ENCODE measurements around the gene NUDT7.
A peak's percentile ranks its signal among the peaks of the same experiment; 100 is the strongest.

Gene NUDT7

DNA sequence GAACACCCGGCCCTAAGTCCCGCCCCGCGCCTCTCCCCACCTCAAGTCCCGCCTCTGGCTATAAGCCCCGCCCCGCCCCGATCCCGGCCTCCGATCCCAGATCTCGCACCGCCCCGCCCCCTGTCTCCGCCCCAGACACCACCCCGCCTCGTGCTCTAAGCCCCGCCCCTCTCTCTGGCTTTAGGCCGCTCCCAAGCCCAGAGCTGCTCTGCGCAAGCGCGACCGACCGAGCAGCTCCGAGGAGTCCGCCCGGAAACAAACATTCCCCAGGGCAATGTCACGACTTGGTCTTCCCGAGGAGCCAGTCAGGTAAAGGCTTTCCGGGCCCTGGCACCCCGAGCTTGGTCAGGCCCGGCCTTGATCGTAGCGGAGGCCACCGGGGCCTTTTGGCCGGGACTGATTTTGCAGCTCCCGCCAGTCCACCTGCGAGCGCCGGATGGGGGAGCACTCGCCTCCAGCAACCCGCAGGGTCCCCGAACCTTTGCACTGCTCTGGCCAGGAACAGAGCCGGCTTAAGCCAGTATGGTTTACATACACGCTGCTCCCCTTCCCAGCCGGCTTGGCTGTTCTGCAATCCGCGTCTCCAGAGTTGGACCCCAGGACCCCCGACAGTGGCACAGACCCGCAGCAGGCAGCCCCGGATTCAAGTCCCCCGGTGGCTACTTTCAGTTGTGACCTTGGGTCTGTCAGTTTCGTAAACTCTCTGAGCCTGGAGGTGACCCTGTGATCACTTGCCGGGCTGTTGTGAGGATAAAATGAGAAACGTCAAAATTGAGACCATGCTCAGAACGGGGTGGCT lies at the start of gene NUDT7:
TSS of gene NUDT7 (plus strand) at position 206 of the 799 bp plus-strand sequence. CDS start at position 275, 69 bp downstream.
- peak; percentile 94 to 99 for DNase-seq (ENCODE audit: low read depth in 2 of 2)

DNA sequence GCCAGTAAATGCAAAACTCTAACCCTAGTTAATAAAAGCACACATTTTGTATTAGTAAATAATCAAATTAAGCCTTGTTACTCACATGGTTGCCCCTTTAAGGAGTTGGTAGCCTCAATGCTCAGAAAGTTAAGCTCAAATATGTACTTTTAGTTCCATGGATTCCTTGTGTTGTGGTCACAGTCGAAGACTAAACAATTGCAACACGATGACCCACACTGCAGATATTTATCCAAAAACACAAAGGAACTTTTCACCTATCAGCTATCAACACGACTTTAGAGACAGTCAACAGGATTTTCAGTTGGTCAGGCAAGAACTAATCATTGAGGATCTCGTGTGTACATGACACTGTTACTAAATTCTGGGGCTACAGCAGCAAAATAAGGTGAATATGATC lies 47.4 kb upstream of the NUDT7 start:
- no peak for DNase-seq (ENCODE audit: low read depth in 2 of 2)

DNA sequence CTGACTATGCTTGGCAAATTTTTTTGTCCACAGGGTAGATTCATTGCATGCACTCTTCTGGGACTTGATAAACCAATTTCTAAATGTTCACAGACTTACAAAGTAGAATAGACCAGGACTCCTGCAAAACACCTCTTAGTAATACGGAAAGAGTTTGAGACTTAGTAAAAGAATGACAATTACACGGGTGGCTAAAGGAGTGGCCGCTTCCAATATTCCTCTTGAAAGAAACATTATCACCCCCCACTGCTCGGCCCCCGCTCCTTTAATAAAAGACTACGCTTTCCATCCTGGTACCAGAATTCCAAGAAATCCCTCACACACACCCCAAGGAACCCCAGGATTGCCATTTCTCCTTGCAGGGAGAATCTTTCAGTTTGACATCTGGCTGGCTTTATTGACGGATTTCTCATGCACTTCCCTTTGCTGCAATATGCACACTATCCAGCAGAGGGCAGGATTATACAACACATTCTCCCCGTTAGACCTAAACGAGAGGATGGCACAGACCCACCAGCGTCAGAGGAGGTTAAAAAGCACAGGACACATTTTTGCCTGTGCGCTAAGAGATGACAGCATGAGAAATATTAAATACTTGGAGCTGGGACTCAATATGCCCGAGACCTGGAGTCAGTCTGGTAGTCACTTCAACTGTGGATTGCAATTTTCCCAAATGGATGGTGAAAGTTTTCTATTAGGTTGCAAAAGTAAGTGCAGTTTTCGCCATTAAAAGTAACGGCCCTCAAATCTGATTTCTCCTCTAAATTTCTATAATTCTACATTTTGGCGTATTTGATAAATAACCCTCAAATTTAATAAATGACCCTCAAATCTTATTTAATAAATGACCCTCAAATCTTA lies 46.6 kb upstream of the NUDT7 start:
- peak; percentile 17 to 33 for DNase-seq (ENCODE audit: low read depth in 2 of 2)

DNA sequence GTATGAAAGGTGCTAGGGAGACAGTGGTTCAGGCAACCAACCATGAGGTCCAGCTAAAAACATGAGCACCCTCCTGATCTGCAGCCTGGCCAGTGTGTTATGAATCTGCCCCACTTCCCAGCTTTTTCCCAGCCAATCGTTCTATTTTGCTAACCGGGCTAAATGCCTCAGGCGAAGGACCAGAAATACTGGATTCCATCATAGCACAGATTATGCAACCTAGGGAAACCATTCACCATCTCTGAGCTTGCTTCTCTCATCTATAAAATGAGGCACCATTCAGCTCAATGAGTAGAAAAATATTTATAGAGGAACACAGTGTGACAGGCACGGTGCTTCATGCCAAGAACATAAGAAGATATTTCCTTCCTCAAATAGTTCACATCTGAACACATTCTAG lies 45.2 kb upstream of the NUDT7 start:
- DNase-seq (ENCODE audit: low read depth in 2 of 2), result no peak

DNA sequence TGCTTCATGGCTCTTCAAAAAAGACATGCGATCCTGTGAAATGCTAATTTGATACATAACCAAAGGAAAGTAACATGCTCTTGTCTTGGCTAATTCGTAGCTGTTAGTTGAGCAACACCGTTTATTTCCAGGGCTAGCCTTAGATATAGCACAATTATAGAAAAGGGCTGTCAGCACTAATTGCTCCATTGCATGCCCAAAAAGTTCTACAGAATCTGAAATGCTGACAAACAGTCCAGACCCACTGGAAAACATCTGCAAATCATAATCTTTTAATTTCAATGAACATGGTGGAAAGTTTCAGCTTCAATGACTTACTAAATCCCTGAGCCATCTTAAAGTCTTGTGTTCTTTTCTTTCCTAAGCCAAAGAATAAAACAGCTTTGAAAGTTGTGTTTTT lies 42.9 kb upstream of the NUDT7 start:
- DNase-seq (ENCODE audit: low read depth in 2 of 2), result no peak

DNA sequence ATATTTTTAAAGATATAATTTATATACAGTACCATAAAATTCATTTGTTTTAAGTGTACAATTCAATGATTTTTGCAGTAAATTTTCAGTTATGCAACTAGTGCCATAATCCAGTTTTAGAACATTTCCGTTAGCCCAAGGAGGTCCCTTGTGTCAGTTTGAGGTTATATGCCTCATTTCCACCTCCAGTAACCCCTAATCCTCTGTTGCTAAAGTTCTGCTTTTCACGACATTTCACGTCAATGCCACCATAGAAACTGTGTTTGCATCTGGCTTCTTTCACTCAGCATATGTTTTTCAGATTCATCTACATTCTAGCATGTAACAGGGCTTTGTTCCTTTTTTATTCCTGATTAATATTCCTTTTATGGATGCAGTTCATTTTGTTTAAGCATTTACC lies 42.4 kb upstream of the NUDT7 start:
- DNase-seq (ENCODE audit: low read depth in 2 of 2), result no peak

DNA sequence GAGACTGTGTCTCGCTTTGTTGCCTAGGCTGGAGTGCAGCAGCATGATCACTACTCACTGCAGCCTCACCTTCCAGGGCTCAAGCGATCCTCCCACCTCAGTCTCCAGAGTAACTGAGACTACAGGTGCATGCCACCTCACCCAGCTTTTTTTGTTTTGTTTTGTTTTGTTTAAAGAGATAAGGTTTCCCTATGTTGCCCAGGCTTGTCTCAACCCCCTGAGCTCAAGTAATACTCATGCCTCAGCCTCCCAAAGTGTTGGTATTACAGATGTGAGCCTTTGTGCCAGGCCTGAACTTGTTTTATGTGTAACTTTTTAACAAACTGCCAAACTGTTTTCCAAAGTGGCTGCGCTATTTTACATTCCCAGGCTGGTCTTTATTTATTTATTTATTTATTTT lies 41.8 kb upstream of the NUDT7 start:
- no peak for DNase-seq (ENCODE audit: low read depth in 2 of 2)

DNA sequence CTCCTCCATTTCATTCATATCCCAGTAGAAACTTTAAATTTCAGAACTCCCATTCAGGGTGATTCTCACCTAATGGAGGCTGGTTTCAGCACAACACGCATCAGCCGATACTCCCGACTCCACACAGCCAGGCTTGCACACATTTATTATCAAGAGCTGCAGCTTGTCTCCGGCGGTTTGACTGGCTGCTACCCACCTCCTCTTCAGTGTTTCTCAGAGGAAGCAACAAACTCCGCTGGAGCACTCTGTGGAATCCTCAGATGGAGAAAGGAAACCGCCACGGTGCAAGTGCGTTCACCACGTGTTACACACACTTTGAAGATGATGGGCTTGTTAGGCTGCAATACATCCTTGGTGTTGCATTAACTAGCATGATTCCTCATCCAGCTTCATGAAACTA lies 39.7 kb upstream of the NUDT7 start:
- no peak for DNase-seq (ENCODE audit: low read depth in 2 of 2)

DNA sequence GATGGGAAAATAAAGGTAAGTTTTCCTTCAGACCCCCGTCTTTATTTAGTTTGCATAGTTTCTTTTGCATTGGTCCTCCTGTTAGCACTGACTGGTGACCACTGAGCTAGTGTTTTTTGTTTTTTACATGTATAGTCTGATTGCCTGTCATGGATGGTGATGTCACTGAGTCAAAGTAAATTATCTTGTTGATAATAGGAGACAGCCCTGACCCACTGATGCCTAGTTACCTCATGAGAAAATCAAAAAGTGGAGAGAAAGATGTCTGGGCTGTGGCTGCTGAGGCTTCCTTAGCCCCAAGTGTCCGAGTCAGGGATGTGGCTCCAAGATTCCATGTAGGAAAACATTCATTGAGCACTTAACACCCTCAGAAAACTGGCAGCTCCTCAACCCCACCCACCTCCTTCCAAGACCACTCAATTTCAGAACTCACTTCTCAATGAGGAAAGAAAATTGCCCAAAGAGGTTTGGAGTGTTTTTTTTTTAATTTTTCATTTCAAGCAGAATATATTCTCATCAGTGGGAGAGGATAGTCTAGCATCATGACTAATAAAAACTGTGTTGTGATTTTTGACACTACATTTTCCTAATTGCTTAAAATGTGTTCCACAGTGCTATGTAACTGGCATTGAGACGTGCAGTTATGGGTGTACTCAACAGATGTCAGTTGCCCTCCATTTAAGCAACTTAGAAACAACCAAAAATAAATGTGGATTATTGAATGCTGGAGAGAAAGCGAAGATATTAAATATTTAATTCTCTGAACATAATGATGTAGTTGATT lies 38.7 kb upstream of the NUDT7 start:
- no peak for DNase-seq (ENCODE audit: low read depth in 2 of 2)

DNA sequence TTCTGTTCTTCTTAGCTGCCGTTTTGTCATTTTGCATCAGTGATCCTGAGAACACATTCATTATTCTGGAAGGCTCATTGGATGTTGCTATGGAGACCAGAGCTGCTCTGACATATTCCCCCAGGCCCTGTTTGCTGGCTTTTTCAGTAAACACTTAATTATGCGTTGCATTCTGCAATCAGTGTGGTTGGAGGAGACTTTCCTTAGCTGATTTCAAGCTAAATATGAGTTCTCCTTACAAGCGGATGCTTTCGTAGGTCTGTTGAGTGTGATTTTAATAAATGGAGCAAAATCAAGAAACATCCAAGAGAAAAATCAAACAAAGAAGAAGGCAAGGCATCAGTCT lies 38.2 kb upstream of the NUDT7 start:
- no peak for DNase-seq (ENCODE audit: low read depth in 2 of 2)

DNA sequence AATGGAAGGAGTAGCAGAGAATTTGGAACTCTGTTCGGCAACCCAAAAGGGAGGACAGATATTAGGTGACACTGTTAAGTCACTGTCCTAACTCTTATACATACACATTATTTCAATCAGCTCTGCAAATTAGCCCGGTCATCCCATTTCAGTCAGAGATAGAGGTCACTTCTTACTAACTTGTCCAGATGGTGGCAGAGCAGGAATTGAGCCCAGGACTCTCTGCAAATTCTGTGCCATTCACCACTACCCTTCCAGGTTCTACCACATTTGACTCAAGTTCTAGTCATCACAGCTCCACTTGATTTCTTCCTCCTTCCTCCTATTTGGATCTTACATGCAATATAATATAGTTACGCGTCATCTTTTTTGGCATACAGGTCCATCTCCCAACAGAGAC lies 35.9 kb upstream of the NUDT7 start:
- DNase-seq (ENCODE audit: low read depth in 2 of 2), result no peak

DNA sequence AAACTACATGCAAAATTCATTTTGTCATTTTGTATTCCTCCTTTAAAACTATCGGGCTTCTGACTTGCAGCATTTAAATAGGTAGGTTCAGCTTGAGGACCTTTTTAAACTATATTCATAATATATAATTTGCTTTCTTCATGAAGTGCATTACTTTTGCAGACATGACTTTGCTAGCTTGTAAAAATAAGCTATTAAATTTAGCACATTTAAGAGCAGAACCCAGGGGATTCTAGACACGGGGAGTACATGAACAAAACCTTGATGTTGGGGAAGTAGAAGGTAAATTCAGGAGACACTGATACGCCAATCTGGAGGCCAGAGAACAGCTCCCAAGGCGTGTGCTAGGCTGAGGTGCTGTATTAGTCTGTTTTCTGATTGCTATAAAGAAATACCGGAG lies 32.3 kb upstream of the NUDT7 start:
- DNase-seq (ENCODE audit: low read depth in 2 of 2), result no peak

DNA sequence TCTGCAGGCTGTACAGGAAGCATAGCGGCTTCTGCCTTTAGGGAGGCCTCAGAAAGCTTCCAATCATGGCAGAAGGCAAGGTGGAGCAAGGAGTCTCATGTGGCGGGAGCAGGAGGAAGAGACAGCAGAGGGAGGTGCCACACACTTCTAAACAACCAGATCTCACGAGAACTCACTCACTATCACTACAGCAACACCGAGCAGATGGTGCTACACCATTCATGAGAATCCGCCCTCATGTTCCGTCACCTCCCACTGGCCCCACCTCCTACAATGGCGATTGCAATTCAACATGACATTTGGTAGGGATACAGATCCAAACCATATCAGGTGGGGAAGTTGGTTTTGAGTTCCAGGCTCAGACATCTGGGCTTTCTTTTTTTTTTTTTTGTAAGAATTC lies 31.9 kb upstream of the NUDT7 start:
- no peak for DNase-seq (ENCODE audit: low read depth in 2 of 2)

DNA sequence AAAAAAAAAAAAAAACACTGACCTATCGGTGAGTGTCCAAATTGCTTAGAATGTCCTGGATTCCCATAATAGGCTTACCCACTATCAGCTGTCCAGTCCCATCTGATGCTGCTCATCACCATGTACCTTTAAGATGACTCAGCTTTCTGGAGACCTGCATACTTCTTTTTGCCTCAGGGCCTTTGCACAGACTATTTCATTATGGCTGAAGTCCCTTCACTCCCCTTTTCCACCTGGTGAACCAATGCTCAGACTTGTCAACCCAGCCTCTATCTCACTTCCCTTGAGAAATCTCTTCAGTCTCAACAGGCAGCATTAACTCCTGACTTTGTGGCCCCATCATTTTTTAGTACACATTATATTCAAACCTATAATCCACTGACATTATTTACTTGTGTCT lies 29.7 kb upstream of the NUDT7 start:
- DNase-seq (ENCODE audit: low read depth in 2 of 2), result no peak

DNA sequence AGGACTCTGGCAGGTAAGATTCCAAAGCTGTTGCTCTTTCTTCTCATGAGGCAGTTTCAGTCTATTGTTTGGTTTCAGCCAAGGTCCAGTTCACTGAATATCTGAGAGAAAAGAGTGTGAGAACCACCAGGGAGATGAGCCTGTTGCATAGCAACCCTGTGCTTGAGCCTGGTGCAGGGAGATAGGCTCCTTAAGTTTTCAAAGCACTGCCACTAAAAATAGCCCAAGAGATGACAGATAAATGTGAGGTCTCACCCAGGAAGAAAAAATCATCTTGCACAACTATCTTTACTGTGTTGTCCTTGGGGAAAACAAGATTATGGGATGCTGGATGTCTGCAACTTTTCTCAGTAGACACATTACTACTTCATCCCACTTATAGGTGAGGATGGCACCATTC lies 26.2 kb upstream of the NUDT7 start:
- DNase-seq (ENCODE audit: low read depth in 2 of 2), result no peak

DNA sequence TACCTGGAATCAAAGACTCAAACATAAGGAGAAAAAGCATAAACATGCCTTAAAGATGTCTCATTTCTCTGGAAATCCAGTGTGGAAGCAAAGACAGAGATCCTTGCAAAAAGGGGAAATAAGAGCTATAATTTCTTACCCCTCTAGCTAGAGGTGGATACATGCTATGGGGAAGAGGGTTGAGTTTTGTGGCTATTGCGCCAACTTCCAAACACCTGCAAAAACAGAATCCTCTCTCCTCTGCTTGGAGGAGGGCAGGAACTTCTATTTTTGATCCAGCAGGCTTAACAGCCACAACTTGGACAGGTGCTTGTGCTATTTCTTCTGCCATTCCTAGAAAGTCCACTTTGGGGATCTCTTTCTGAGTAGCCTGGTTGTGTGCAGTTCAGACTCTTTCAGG lies 21.5 kb upstream of the NUDT7 start:
- no peak for DNase-seq (ENCODE audit: low read depth in 2 of 2)

DNA sequence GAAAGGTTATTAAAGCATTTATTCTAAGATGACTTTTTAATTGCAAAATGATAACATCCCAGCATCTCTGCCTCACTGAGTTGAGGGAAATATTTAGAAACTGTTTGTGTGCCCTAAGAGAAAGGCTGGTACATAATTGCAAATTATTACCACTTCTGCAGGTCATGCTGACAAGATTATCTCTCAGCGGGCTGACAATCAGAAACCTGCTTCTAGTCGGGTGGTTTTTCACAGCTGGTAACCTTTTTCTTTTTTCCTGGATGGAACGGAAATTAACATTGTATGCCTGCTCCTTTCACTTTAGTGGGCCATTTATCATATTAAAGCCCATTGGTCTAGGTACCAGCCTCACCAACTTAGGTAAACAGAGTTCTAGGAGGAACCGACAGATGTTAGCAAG lies 17.0 kb upstream of the NUDT7 start:
- no peak for DNase-seq (ENCODE audit: low read depth in 2 of 2)

DNA sequence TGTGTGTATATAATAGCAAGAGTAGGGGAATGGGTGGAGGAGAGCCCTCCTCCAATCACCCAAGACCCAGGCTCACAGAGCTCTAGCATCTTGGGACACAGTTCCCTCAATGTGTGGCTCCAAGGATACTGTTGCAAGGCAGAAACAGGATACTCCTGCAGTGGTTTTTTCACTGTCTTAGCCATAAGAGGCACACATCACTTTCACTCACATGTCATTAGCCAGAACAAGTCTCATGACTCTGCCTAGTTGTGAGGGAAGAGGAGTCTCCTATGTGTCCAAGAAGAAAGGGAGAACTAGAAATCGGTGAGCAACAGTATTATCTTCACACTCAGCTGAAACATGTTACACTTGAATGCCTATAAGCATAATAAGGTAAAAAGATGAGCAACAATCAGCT lies 11.1 kb upstream of the NUDT7 start:
- DNase-seq (ENCODE audit: low read depth in 2 of 2), result no peak

DNA sequence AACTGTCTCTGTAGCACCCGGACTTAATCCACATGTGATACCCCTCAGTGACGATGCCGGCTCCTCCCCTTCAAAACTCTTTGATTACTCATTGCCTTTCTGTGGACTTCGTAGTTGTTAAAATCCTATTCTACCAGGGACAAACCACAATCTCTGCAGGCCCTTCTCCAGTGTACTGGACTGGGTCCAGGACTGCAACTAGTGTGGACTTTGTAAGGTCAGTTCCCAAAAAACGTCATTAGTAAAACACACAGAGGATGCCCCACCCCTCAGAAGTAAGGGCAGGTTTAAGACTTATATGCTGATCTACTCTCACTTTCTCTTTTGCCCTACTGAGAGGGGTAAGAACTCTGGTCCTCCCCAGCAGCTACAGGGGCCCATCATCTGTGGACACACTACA lies 10.5 kb upstream of the NUDT7 start:
- no peak for DNase-seq (ENCODE audit: low read depth in 2 of 2)

DNA sequence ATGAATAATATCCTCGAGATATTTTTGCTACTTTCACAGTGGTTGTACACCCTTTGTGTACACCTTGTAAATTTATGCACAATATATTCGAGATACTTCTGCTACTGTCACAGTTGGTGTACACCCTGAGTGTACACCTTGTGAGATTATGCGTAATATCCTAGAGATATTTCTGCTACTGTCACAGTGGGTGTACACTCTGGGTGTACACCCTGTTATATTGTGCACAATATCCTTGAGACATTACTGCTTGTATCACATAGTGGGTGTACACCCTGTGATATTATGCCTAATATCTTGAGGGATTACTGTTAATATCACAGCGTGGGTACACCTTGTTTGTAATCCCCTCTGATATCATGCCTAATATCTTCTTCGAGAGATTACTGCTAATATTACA lies 7.2 kb upstream of the NUDT7 start:
- no peak for DNase-seq (ENCODE audit: low read depth in 2 of 2)

DNA sequence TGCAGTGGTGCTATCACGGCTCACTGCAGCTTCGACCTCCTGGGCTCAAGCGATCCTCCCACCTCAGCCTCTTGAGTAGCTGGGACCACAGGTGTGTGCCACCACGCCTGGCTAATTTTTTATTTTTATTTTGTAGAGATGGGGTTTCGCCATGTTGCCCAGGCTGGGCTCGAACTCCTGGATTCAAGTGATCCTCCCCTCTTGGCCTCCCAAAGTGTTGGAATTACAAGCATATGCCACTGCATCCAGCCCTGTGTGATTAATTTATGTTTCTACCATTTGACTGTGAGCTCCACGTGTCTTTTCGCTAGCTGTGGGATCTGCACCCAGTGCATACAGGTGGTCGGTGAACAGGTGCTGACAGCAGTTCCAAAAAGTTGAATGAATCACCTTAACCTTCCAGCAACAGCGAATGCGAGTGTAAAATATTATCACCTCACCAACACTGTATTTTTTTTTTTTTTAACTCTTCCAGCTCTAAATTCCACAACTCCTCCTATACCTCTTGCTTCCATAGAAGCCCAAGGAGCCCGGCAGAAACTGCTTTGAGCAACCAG lies 484 bp upstream of the NUDT7 start:
- DNase-seq (ENCODE audit: low read depth in 2 of 2), result no peak

DNA sequence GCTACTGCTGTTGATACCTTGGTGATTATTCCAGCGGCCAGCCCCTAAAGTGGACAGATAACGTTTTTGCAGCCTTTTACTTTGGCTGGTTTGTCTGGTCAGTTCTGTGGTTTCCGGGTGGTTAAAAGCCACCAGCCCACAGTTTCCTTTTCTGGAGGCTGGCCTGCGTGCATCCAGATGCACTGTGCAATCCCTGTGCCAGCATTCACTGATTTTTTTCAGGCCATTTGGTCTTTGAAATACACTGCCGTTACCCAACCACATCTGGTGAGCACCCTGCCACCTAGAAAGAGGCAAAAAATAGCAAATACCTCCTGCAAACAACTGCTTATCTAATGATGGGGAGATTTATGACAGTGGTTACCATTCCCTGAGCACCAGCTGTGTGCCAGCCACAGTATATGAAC lies 797 bp downstream of the NUDT7 start:
- no peak for DNase-seq (ENCODE audit: low read depth in 2 of 2)

Data from stimulated activated CD4-positive, alpha-beta T cell treated with anti-CD3 and anti-CD28 coated beads, Interleukin-1b, Interleukin-23, amount 100 ng/mL, for 1 hour (primary cell).